Thyroid gland (tissue), 4 donors: ENCODE measurements around the gene IRGC.

Experiments used
- CTCF ChIP-seq, 6 experiments: fragments of 200-600 bp in 3 of 6; fragments of 450-650 bp in 3 of 6; sonication (generic) in 3 of 6; IDR thresholded peaks; one replicate each; pipeline ENCODE4 v1.5.1; 2016 to 2019; ENCODE audit warnings: antibody characterized with exemption in 6 of 6, mild to moderate bottlenecking in 2 of 6, inconsistent platforms in 1 of 6, moderate library complexity in 1 of 6
- POLR2A ChIP-seq, 2 donors: fragments of 450-650 bp; IDR thresholded peaks; one replicate each; pipeline ENCODE4 v1.6.1; 2017; ENCODE audit warnings: antibody characterized with exemption in 2 of 2, mild to moderate bottlenecking in 2 of 2, moderate library complexity in 1 of 2

GRCh38 chr19:43763473-43763939 lies 47.6 kb downstream of the IRGC start:
- TF ChIP-seq CTCF (IDR thresholded peaks at IDR 0.05) (no peak), POLR2A (IDR thresholded peaks at IDR 0.05) (no peak)
